HT1080 (cell line): ENCODE data around the gene ADD2. TPM values are rescaled to one million over a fixed set of nuclear protein-coding genes. Genes with fewer than 3 reads are reported as not detected.

Experiments
- DNase-seq: peaks from one replicate; pipeline ENCODE4 v3.0.0-alpha.2; 2015; ENCODE audit warnings: low read depth
- total RNA-seq: library from RNA; depleted of rRNA; stranded (reverse); fragments of >200 nt; shearing (Covaris generic); gene quantifications from 2 replicates; pipeline ENCODE4 v1.2.3, GENCODE V29; 2014

The ADD2 gene
- total RNA-seq, 1 experiment from 2014 or later = 79.9 TPM

DNA sequence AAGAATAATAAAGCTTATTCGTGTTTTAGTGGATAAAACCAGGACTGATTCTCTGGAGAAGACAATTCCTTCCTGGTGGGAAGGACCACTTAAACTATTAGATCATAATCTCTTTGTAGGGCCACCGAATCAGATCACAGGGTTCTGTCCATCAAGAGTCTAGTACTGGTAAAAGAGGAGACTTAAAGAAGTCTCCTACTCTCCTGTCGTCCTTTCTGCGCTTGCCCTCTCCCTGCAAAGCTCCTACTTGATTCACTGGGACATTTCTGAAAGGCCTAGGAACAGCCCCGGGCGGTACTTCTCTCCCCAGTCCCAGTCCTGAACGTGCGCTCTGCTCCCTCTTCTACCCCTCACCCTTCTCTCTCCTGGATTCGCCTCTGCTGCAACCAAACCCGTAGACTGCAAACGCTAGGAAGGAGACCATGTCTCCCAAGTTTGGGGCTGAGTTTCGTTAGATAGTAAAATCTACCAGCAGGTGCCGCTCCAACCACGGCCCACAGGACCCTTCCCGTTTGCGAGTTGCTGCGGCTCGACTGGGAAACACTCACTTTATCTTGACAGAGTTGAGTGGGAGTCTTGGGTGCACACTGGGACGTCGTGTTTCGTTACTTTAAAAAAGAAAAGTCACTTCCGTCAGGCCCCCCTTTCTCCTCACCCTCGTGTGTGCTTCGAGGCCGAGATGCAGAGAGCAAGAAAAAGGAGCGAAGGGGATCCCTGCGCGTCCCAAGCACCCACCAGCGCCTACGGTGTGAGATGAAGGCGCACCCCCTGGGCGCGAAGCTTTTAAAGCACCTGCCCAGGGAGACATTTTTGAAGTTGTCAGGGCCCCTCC lies 21.5 kb upstream of the ADD2 start:
- DNase-seq = peak; percentile 57

DNA sequence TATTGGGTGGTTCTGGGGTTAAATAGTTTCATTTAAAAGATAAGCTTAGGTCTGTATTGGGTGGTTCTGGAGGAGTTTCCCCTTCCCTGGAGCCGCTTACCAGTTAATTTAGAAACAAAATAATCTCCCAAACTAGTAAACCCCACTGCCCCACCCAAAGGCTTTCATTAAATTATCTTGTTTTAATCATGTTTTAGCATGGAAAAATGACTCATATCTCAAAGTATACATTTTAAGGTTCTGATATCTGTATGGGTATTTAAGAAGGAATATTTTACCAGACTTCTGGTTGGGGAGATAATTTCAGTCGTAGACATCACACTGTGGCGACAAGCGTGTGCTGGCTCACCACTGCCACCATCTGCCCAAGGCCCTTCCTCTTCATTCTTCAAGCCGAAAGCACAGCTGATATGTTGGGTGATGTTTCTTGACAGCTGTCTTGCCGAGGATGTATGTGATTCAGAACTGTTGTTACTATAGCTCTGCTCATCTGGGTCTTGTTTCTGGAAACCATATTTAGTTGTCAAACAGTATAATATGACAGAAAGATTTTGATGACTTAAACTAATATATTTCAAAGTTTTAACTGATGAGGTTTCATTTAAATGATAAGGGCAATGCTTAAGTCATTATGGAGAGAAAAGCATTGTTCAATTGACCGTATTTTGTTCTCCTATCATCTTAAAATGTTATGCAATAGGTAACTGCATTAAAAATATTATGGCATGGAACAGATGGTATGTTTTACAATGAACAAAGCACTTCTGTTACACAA lies 17.3 kb upstream of the ADD2 start:
- peak; percentile 59 for DNase-seq

DNA sequence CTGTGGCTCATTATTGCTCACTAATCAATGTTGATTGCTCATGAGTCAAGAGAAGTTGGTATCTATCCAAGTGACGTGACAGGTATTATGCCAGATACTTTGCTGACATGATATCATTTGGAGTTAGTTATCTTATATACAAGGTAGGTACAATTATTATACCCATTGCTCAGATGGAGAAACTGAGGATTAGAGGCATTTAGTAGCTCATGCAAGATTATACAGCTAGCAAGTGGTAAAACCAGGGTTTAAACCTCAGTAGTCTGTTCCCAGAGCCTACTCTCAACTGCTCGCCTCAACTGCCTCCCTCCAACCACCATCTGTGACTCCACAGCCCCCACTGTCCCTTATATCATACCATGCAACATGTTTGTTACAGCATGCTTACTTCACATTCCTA lies 16.3 kb upstream of the ADD2 start:
- DNase-seq = no peak

DNA sequence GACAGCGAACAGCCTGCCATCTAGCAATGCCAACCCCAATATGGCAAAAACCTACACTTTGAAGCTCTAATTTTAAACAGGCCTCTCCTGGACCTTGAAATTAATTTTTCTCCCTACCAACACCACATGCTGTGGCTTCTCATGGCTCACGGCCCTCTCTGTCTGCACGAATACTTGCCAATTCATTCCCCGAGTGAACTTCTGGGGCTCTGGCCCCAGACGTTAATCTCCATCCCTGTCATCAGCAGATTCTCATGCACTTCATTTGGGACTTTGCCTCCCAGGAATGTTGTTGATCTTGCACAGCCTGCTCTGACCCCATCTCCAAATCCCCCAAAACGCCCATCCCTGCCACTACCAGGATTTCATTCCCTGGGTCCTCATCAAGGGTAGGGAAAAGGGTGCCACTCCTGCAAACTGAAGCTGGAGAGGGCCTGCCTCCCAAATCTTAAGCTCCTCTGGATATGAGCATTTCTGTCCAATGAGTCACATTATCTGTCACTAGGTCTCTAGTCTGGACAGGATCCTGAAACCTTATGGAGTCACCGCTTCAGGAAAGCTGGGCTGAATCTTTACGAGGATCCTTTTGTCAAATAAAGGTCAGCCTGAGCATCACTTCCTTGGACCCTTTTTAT lies 12.0 kb upstream of the ADD2 start:
- peak; percentile 22 for DNase-seq

DNA sequence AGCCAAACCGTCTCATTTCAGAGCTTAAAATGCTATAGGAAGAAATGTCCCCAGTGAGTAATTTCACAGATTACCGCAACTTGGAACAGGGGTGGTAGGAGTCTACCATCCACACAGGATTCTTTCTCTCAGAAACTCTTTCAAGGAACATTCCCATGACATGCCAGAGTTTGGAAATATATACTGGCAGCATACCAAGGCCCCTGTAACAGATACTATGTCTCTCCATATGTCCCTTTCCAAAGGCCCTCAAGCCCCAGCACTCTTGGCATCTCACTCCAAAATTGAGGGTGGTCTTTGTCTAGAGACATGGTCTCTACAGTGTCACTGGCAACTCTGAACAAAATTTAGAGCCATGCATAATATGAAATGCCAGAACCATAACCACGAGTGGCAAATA lies 11.5 kb upstream of the ADD2 start:
- DNase-seq = no peak

DNA sequence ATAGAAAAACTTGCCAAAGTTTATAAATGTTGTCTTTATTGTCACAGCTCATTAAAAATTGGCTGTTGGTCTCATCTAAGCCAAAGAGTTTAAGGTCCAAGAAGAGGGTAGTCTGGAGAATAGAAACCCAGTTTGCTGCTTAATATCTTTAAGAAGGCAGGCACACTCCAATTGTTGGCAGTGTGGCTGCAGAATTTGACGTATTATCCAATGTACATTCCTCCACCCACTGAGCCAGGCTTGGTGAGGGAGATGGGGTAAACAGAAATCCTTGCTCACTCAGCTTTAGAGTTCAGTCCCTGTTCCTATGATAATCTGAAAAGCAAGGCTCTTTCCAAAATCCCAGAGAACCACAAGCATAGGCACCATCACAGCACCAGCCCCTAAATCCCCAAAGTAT lies 10.7 kb upstream of the ADD2 start:
- no peak for DNase-seq

DNA sequence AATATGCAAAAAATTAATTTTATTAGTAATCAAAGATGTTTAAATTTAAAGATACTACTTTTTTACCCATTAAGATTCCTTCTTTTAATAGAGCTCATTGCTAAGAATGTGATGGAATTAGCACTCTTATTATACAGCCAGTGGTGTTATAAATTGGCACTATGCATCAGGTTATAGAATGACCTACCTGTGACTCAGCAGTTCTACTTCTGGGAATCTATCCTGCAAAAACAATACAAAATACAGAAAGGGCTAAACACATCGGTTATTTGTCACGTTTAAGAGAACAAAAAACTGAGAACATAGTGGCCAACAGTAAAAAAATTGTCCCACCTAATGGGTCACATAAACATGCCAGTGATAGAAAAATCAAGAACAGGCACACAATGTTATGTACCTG lies 9.4 kb upstream of the ADD2 start:
- DNase-seq = peak; percentile 62

DNA sequence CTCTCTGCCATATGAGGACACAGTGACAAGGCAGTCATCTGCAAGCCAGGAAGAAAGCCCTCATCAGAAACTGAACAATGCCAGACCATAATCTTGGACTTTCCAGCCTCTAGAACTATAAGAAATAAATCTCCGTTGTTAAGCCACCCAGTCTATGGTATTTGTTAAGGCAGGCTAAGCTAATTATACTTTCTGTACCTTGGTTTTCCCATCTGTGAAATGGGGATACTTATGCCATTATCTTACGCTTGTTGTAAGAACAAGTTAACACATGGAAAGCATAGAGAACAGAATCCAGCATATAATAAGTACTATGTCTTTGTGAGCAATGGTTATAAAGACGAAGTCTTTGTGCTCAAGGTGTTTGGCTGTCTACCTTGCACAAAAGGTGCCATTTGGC lies 8.3 kb upstream of the ADD2 start:
- no peak for DNase-seq

DNA sequence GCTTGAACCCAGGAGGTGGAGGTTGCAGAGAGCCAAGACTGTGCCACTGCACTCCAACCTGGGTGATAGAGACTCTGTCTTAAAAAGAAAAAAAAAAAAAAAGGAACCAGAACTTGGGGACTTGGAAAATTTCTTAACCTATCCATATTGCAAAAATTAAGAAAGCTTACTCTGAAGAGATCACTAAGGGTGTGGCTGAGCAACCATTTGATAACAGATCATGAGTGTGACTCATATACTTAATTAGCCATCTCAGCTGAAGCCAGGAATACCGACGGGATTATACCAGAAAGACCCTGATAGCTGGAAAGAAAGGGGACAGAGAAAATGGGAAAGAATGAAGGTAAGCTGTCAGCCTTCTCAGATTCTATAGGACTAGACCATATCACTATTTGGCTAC lies 7.1 kb upstream of the ADD2 start:
- no peak for DNase-seq

DNA sequence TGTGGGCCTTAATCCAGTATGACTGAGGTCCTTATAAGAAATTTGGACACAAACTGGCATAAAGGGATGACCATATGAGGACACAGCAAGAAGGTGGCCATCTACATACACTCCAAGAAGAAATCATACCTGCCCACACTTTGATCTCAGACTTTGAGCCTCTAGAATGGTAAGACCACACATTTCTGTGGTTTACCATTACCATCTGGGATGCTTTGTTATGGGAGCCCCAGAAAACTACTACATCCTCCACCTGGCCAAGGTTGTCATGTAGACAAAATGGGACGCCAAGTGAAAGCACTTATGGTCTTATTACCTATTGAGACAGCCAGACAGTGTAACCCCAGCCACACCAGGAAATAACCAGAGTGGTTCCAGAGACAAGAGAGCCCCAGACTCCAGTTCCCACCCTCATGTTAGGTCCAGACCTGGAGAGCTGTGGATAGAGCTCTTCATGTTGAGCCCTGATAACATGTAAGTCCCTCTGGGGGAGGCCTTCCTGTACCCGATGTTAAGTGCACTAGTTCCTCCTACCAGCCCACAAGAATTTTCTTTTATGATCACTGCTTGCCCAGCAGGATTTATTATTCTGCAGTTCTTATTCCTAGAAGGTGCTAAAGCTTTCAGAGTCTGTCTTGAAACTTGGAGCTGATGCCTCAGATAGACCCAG lies 4.6 kb upstream of the ADD2 start:
- no peak for DNase-seq

DNA sequence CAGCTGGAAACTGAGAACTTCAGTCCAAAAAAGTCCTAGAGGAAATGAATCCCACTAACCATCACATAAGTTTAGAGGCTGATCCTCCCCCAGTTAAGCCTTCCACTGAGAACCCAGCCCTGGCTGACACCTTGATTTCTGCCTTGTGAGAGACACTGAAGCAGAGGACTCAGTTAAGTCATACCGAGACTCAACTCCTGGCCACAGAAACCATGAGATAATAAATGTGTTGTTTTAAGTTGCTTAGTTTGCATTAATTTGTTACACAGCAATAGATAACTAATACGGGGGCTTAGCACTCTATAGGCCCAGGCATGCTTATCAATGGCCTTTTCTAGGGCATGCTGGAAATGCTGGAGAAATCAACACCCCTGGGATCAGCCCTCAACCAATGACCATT lies 3.4 kb upstream of the ADD2 start:
- DNase-seq = no peak

DNA sequence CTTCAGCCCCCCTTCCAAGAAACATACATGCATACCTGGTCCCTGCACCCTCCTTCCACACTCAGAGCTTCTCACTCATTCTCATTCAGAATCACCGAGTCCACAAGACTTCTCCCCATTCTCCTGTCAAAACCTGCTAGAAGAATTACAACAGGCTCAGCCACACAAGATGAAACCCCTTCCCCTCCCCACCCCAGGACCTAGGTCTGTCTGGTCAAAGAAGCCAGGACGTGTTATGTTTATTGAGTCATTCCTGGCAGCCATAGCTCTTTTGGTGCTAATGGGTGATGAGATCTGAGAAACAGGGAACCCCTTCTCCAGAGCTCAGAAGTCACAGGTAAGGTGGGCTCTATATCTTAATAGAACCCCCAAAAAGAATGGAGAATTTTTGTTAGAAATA lies 1.4 kb upstream of the ADD2 start:
- DNase-seq = no peak

DNA sequence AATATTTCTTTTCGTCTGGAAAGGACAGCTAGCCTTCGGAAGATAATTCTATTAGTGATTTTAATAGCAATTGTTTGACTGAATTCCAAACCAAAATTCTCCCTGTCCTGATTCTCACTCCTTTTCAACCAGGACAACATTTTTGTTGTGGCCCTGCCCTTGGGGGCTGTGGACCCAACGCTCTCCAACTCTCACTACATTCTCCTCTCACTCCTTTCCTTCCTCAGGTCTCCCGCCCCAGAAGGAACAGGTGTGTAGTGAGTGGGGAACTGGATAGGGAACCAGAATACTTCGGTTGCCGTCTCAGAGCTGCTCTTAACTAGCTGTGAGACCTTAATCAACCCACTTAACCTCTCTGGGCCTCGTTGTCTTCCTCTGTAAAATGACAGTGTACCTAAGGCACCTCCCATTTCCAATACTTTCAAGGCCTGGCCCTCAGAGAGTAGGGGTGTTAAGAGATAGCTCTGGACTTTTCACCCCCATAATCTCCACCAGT lies 638 bp upstream of the ADD2 start:
- no peak for DNase-seq

DNA sequence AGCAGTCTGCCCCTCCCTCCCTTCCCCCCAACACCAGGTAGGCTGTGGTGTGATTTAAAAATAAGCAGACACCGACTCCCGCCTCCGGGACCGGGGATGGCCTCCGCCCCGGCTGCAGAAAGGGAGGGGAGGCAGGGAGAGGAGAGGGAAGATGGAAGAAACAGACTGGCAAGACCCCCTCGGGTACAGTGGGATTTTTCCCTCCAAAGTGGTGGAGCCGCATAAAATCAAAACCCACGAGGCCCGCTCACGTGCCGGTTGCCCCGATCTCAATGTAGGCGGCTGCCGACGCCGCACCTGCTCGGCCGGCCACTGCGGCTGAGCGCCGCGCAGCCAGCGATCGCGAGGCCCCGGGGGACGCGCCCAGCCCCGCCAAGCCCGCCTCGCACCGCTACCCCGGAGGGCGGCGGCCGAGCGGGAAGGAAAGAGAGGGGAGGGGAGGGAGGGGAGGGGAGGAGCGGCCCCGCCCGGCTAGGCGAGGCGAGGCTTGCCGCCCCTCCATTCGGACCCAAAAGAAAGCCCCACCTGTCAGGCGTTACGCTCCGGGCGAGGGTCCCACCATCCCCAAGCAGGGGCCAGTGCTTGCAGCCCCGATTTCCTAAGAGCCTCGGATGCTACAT lies 811 bp downstream of the ADD2 start:
- DNase-seq = peak; percentile 40

DNA sequence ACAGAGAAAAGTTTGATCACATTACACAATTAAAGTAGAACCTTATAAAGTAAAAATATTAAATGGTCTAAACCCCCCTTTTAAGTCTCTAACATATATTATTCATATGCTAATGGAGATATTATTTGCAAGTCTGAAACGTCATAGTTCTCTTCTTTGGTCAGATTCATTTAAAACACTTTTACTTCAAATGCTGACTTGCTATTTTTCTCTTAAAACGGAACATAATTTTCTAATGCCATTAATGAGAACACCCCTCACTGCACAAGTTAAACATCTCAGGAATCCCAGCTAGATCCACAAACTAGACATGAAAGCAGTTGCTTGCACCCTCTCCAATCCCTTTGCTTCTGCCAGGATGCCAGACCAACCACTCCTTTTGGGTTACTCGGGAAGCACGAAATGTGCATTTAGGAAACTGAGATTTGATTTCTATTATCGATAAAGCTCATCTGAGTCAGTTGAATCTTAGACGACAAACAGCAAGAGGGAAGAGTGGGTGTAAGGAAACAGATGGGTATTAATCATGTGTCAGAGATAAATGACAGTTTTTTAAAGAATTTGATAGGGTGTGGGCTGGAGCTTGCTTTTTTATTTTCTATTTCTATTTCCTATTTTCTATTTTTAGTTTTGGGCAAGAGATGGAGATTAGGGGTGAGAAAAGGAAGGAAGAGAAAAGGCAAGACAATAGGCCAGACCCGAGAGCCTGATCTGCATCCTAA lies 1.5 kb downstream of the ADD2 start:
- DNase-seq = no peak

DNA sequence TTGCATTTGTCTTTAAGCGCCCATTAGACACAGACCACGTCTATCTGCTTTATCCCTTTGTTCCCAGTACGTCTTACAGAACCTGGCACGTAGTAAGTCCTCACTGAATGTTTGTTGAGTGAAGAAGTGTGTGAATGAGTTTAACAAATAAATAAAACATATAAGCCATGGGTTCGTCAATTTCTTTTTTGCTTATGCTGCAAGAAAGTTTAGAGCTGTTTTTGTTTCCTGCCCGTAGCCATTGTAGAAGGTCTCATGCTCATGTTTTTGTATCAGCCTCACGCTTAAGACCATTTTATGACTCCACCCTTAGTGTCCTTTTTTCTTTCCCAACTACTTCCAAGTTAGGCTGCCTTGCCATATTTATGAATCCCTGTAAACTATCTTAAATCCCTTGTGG lies 2.5 kb downstream of the ADD2 start:
- DNase-seq = no peak

DNA sequence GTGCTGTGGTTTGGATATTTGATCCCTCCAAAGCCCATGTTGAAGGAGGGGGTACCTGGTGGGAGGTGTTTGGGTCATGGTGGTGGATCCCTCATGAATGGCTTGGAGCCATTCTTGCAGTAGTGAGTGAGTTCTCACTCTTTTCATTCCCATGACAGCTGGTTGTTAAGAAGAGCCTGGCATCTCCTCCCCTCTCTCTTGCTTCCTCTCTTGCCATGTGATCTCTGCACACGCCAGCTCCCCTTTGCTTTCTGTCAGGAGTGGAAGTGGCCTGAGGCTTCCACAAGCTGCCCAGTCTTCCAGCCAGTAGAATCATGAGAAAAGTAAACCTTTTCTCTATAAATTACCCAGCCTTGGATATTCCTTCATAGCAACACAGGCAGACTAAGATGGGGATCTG lies 8.6 kb downstream of the ADD2 start:
- no peak for DNase-seq

DNA sequence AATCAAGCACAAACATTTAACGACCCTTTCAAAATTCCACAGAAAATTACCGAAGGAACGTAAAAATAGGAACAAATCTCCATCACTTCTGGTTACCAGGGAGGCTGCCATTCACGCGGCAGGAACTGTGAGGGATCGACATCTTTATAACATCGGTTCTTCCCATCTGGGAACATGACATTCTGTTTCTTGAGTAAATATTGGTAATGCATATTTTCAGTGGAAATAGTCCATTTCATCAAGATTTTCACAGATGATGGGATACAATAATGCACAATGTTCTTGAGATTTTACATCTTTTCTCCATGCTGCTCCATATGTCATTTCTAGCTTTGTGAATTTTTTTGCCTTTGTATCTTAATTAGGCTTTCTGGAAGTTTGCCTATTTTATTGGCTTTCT lies 10.0 kb downstream of the ADD2 start:
- DNase-seq = no peak

DNA sequence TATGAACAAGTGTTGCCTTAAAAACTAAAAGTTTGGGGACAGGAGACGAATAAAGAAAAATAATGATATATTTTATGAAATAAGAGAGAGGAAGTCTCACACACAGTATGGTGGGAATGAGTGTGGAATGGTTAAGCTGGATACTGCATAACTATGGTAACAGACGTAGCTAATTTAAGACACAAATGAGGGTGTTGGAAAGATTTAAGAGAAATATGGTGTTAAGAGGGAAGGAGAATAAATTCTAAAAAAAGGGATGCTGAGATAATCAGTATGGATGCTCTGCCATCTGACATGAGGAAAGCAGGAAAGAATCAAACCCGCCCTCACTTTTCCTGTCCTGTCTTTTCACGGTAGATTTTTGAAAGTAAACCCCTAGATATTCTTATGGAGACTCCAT lies 10.6 kb downstream of the ADD2 start:
- no peak for DNase-seq

DNA sequence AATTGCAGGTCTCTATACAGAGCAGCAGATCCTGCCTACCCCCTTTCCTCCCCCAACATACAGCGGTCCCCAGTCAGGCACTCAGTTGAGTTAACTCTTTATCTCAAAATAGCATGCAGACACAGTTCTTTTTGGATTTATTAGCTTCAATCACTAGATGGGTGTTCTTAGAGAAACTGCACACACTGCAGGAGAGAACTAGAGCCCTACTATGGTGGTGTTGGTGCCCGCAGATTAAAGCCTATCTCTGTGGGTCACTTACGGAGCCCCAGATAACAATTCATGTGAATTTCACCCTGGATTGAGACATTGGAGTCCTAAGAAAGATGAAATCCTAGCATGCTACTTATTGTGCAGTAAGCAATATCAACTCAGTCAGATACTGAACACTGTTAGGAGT lies 11.9 kb downstream of the ADD2 start:
- no peak for DNase-seq

DNA sequence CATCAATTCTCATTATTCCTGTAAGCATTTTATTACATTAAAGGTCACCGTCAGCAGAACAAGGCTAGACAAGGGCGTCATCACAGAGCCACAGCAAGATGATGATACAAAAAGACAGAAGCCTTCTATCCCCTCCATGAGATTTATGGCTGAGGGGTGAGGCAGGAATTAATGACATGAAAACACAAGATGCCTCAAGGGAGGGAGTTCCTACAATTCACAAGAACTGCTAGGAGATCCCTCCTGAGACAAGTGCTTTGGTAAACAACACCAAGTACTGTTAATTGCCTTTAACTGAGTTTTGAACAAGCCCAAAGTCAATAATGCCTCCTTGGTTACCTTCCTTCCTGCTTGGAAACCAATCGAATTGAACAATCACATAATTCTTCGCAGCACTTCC lies 14.1 kb downstream of the ADD2 start:
- DNase-seq = no peak
